Tibial nerve (tissue), 3 donors: ENCODE results near the gene ASTN2.

ENCODE experiments used
- CTCF ChIP-seq, 5 experiments: fragments of 200-600 bp in 3 of 5; fragments of 450-650 bp in 2 of 5; sonication (generic) in 3 of 5; IDR thresholded peaks; one replicate each; pipeline ENCODE4 v1.5.1; 2016 to 2019; ENCODE audit warnings: antibody characterized with exemption in 5 of 5, mild to moderate bottlenecking in 3 of 5, moderate library complexity in 2 of 5
- POLR2A ChIP-seq, 2 donors: fragments of 450-650 bp; IDR thresholded peaks; one replicate each; pipeline ENCODE4 v1.6.1; 2017; ENCODE audit warnings: antibody characterized with exemption in 2 of 2, mild to moderate bottlenecking in 2 of 2, moderate library complexity in 2 of 2

- no peak for TF ChIP-seq POLR2A (IDR thresholded peaks at IDR 0.05)
- TF ChIP-seq CTCF (IDR thresholded peaks at IDR 0.05), result no peak
Observed at GRCh38 chr9:116451500-116452115, 963.2 kb downstream of the ASTN2 start.
